Measurements from ENCODE around the gene PRMT9. TPM values are rescaled to one million over a fixed set of nuclear protein-coding genes. Genes with fewer than 3 reads are reported as not detected.

Gene PRMT9
- total and polyA plus RNA-seq, 2 experiments from 2014 or later: 6.0 to 8.6 TPM

DNA sequence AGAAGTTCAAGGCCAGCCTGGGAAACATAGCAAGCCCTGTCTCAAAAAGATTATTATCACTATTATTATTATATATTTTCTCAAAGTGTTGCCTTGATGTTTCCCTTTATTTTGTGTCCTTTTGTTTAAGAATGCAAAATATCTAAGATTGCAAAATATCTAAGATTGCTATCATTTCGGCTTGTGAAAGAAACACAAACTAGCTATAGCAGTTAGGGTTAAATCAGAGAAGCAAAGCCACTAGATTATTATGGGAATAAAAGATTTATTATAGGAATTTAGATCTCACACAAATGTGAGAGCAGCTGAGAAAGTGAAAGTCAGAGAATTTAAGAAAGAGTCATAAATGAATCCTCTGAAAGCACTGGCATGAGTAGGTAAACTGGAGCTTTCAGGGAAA is 84.8 kb downstream of the PRMT9 start:
- Histone ChIP-seq H3K79me2 (ENCODE audit: insufficient read depth) (no peaks in the 10 kb centered on the region), H3K4me1 (ENCODE audit: insufficient read depth) (peaks cover 25% of the 10 kb centered on the region), H3K4me2 (ENCODE audit: unreplicated experiment) (peak overlapping the region; percentile 37), H3K27me3 (replicated peaks; ENCODE audit: insufficient read depth) (no peaks in the 10 kb centered on the region), H3K36me3 (ENCODE audit: low read depth) (no peaks in the 10 kb centered on the region), H2AFZ (peak overlapping the region; percentile 74), H3F3A (ENCODE audit: insufficient read depth) (peaks cover 12% of the 10 kb centered on the region; the same call in 1 of the 2 replicates), H3K9me2 (ENCODE audit: insufficient read depth) (no peaks in the 10 kb centered on the region), H3K4me3 (no peak overlapping the region), H3K27ac (peak overlapping the region; percentile 45), H4K20me1 (ENCODE audit: insufficient read depth) (no peaks in the 10 kb centered on the region), H3K9ac (no peak overlapping the region), H3K9me3 (ENCODE audit: low read depth) (no peaks in the 10 kb centered on the region)
- peak; percentile 15 for DNase-seq
- in situ Hi-C loops (cut with MboI): loop anchor here (10.0 kb wide), 1 partner anchor 434 kb away; no protein-coding TSS in a partner anchor
- WGBS, 2 experiments (ENCODE audit: low coverage in 1 of 2, low lambda C conversion rate in 2 of 2, missing lambda C conversion rate in 2 of 2): 65 to 76% methylated on average over 1 of the region's 1 CpG
- TF ChIP-seq EZH2phosphoT487 (IDR thresholded peaks at IDR 0.05; ENCODE audit: insufficient read depth, low read depth) (no peak), EZH2 (IDR thresholded peaks at IDR 0.05; ENCODE audit: insufficient read depth, poor library complexity, severe bottlenecking) (no peak)

DNA sequence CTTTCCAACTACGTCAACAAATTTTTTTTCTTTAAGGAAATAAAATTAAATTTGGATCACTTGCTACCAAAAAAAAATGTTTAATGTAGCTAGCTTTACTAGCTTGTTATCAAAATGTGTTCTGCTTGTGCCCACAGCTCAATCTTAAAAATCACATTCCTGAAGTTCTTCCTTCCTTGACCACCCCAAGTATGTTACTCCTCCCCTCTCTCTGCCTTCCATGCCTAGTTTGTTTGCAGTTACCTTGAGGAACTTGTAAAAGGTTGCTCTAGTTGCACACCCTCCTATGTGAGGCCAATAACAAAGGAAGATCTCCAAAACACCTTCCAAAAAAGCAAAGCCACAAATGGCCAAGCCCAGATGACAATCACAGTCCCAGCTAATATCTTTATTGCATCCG is 86.4 kb downstream of the PRMT9 start:
- Histone ChIP-seq H3K9me2 (ENCODE audit: insufficient read depth) (no peaks in the 10 kb centered on the region), H3K79me2 (ENCODE audit: insufficient read depth) (no peaks in the 10 kb centered on the region), H3K27me3 (replicated peaks; ENCODE audit: insufficient read depth) (no peaks in the 10 kb centered on the region), H3K27ac (peak overlapping the region; percentile 7; the same call in 1 of the 2 replicates), H3K9me3 (ENCODE audit: low read depth) (no peaks in the 10 kb centered on the region), H3K4me2 (ENCODE audit: unreplicated experiment) (no peak overlapping the region), H3F3A (ENCODE audit: insufficient read depth) (peaks cover 12% of the 10 kb centered on the region; the same call in 1 of the 2 replicates), H3K36me3 (ENCODE audit: low read depth) (no peaks in the 10 kb centered on the region), H2AFZ (peak overlapping the region; percentile 49; the same call in 1 of the 2 replicates), H3K4me1 (ENCODE audit: insufficient read depth) (peaks cover 25% of the 10 kb centered on the region), H4K20me1 (ENCODE audit: insufficient read depth) (no peaks in the 10 kb centered on the region), H3K9ac (no peak overlapping the region), H3K4me3 (no peak overlapping the region)
- in situ Hi-C loops (cut with MboI): loop anchor here (10.0 kb wide), 1 partner anchor 433 kb away; no protein-coding TSS in a partner anchor
- TF ChIP-seq EZH2 (IDR thresholded peaks at IDR 0.05; ENCODE audit: insufficient read depth, poor library complexity, severe bottlenecking) (no peak), EZH2phosphoT487 (IDR thresholded peaks at IDR 0.05; ENCODE audit: insufficient read depth, low read depth) (no peak)
- WGBS, 2 experiments (ENCODE audit: low coverage in 1 of 2, low lambda C conversion rate in 2 of 2, missing lambda C conversion rate in 2 of 2): 75 to 77% methylated on average over 2 of the region's 2 CpGs
- DNase-seq: no peak

DNA sequence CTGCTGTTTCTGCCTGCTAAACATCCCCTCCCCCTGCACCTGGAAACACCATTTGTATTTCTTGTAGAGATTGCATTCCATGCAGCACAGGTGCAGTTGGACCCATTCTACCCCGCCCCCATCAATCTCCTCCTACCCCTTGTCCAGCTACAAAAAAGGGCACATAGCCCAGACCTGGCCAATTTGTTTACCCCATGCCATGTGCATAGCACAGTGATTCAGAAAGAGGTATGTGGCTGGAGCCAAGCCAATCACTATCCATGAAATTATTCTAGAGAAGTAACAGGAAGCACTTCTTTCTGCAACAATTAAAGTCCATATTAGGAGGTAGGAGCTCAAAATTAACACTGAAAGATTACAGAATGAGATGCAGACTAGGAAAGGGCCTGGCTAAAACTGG is 87.0 kb downstream of the PRMT9 start:
- Histone ChIP-seq H2AFZ (peak overlapping the region; percentile 49; the same call in 1 of the 2 replicates), H3K9me3 (ENCODE audit: low read depth) (no peaks in the 10 kb centered on the region), H4K20me1 (ENCODE audit: insufficient read depth) (no peaks in the 10 kb centered on the region), H3K79me2 (ENCODE audit: insufficient read depth) (no peaks in the 10 kb centered on the region), H3K27me3 (replicated peaks; ENCODE audit: insufficient read depth) (no peaks in the 10 kb centered on the region), H3K36me3 (ENCODE audit: low read depth) (no peaks in the 10 kb centered on the region), H3F3A (ENCODE audit: insufficient read depth) (peaks cover 12% of the 10 kb centered on the region; the same call in 1 of the 2 replicates), H3K4me1 (ENCODE audit: insufficient read depth) (peaks cover 25% of the 10 kb centered on the region), H3K9ac (no peak overlapping the region), H3K27ac (peak overlapping the region; percentile 7; the same call in 1 of the 2 replicates), H3K9me2 (ENCODE audit: insufficient read depth) (no peaks in the 10 kb centered on the region), H3K4me2 (ENCODE audit: unreplicated experiment) (no peak overlapping the region), H3K4me3 (no peak overlapping the region)
- in situ Hi-C loops (cut with MboI): loop anchor here (10.0 kb wide), 1 partner anchor 432 kb away; no protein-coding TSS in a partner anchor
- TF ChIP-seq EZH2 (IDR thresholded peaks at IDR 0.05; ENCODE audit: insufficient read depth, poor library complexity, severe bottlenecking) (no peak), EZH2phosphoT487 (IDR thresholded peaks at IDR 0.05; ENCODE audit: insufficient read depth, low read depth) (no peak)
- 89 to 93% methylated on average over 1 of the region's 1 CpG for WGBS, 2 experiments (ENCODE audit: low coverage in 1 of 2, low lambda C conversion rate in 2 of 2, missing lambda C conversion rate in 2 of 2)
- DNase-seq: peak; percentile 83

DNA sequence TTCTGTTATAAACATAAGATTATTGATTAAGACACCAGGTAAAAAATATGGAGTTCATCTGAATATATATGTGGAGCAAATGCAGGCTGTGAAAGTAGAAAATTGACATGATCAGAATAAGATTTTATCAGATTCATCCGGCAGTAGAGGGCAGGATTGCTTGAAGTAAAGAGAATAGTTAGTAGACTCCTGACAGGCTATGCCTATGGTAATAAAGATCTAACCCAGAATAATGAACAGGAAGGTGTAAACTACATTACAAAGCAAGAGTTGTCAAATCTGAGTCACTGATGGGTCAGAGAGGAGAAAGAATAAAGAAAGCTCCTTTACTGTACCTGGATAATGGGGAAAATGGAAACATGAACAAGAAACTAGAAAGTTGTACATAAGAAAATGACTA is 87.6 kb downstream of the PRMT9 start:
- Histone ChIP-seq H3K4me2 (ENCODE audit: unreplicated experiment) (no peak overlapping the region), H2AFZ (no peak overlapping the region), H3K4me3 (no peak overlapping the region), H3K36me3 (ENCODE audit: low read depth) (no peaks in the 10 kb centered on the region), H3K9me2 (ENCODE audit: insufficient read depth) (no peaks in the 10 kb centered on the region), H3K27ac (no peak overlapping the region), H4K20me1 (ENCODE audit: insufficient read depth) (no peaks in the 10 kb centered on the region), H3K9me3 (ENCODE audit: low read depth) (no peaks in the 10 kb centered on the region), H3K4me1 (ENCODE audit: insufficient read depth) (peaks cover 25% of the 10 kb centered on the region), H3F3A (ENCODE audit: insufficient read depth) (peaks cover 12% of the 10 kb centered on the region; the same call in 1 of the 2 replicates), H3K79me2 (ENCODE audit: insufficient read depth) (no peaks in the 10 kb centered on the region), H3K27me3 (replicated peaks; ENCODE audit: insufficient read depth) (no peaks in the 10 kb centered on the region), H3K9ac (no peak overlapping the region)
- peak; percentile 28 for DNase-seq
- 10 to 12% methylated on average over 1 of the region's 1 CpG for WGBS, 2 experiments (ENCODE audit: low coverage in 1 of 2, low lambda C conversion rate in 2 of 2, missing lambda C conversion rate in 2 of 2)
- TF ChIP-seq EZH2 (IDR thresholded peaks at IDR 0.05; ENCODE audit: insufficient read depth, poor library complexity, severe bottlenecking) (no peak), EZH2phosphoT487 (IDR thresholded peaks at IDR 0.05; ENCODE audit: insufficient read depth, low read depth) (no peak)
- in situ Hi-C loops (cut with MboI): loop anchor here (10.0 kb wide), 1 partner anchor 432 kb away; no protein-coding TSS in a partner anchor
